ENCODE measurements around the gene TTYH2.
A peak's percentile ranks its signal among the peaks of the same experiment; 100 is the strongest.
"Not testable (repeated sequence)": the region's sequence is repeated elsewhere in the genome, so short reads cannot be mapped to it uniquely, and the experiment has no call there.

Gene TTYH2

DNA sequence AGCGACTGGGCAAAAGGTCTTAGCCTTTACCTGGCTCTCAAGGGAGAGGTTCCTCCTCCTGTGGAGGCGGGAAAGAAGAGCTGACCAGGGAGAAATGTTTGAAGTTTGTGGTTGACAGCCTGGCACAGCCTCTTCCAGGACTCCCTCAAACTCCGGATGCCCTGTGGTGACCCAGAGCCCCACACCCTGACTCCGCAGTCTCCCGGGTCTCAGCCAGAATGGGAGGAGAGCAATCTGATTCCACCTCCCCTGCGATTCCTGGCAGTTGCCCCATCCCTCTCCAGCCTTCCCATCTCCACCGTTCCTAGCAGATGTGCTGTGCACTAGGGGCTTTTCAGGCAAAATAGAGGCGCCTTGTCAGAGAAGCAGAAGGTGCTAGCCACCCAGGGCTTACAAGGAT lies 55.2 kb downstream of the TTYH2 start:
- no peak for DNase-seq

DNA sequence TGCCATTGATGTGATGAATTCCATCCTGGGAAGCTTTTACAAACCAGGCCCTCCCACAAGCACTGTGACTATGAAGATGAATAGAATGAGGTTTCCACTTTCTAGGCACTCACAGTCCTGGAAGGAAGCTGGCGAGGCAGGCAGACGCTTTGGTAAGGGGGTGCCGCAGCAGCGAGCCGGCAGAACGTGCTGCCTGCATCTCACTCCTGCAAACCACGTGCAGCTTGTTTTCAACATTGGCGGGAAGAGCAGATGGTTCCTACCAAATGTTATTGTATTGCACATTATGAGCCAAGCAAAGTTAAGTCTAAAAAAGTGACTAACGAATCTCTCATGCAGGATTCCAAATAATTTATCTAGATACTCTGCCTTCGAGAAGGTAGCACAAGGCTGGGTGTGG lies 57.0 kb downstream of the TTYH2 start:
- DNase-seq: no peak

DNA sequence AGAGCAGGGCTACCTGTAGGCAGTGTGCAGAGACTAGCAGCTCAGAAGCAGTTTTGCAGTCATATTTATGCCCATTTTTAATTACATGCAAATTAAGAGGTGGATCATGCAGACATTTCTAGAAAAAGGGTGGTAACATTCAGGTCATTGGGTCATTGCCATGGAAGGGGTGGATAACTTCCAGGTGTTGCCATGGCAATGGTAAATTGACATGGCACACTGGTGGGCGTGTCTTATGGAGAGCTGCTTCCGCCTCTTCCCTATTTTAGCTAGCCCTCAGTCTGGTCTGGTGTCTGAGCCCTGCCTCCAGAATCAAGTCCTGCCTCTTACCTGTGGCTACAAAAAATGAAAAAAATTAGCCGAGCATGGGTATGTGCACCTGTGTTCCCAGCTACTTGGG lies 57.9 kb downstream of the TTYH2 start:
- DNase-seq: no peak

DNA sequence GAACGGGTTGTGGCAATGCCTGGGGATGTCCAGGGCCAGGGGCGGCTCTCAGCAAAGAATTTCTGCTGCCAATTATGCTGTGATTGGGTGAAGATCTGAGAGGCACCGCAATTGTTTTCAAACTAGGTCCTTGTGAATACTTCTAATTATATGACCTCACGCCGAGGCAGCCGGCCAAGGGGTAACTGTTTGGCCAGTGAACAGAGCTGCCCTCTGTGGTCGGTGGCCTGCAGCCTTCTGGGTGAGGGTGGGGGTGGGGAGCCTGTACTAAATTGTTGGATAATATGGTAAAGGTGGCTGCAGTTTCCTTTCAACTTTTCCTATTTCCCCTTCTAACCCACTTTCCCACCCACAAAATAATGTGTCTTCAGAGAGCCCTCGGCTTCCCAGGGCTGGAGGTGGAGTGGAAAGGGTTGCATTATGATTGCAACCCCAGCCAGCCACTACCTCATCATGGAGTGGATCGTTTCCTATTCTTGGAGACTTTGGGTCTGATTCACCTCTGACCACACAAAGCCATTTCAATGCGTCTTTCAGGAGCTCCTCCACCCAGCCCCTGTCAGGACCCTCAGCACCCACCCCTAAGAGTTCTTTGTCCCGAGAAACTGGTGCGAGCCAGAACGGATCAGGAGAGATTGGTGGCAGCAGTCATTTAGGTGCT lies 58.7 kb downstream of the TTYH2 start:
- DNase-seq: no peak

DNA sequence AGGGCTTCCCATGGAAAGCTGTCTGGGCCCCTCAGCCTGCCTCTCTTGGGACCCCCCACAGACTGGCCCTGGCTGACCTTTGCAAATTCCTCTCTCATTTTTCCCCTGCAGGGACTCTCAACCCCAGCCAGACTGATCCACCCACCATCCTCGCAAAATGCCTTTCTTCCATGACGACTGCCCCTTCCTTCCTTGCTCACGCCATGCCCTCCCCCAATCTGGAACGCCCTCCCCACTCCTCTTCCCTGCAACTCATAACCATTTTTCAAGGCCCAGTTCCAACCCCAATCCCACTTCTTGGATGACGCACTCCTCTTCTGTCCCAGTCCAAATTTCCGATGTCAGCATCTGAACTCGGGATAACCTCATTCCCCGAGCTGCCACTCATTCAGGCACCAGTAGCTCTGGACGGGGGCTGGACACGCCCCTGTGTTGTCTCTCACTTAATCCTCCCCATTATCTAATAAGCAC lies 59.4 kb downstream of the TTYH2 start:
- DNase-seq: no peak

DNA sequence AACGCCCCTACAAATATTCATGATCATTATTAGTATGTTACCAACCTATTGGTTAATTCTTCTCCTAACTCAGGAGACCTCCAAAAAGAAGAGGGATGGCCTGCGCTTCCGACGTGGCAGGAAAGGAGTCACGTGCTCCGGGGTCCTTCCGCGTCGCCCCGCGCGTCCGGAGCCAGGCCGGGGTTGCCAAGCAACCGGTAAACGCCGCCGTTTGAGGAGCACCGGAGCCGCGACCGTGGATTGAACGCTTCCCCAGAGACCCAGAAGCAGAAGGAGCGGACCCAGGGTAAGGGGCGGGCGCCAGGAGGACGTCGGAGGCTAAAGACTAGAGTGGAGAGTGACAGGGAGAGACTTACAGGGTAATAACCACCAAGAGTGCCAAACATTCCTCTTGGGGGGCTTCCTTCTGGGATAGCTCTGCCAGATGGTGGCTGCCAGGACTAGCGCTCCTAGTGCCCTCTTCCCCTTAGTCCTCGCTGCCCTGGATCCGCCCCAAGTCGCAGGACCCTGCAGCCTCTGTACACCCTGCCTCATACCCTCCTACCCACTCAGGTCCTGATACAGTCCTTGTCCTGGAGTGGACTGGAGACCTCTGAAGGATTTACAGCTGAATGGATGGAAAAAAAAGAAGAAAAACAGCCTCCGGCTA lies 60.8 kb downstream of the TTYH2 start, which contains the start of gene DNAI2:
TSS of gene DNAI2 (plus strand) at position 175 of the 649 bp plus-strand sequence. CDS start 7,584 bp downstream, outside the sequence.
- DNase-seq: peak; percentile 64

DNA sequence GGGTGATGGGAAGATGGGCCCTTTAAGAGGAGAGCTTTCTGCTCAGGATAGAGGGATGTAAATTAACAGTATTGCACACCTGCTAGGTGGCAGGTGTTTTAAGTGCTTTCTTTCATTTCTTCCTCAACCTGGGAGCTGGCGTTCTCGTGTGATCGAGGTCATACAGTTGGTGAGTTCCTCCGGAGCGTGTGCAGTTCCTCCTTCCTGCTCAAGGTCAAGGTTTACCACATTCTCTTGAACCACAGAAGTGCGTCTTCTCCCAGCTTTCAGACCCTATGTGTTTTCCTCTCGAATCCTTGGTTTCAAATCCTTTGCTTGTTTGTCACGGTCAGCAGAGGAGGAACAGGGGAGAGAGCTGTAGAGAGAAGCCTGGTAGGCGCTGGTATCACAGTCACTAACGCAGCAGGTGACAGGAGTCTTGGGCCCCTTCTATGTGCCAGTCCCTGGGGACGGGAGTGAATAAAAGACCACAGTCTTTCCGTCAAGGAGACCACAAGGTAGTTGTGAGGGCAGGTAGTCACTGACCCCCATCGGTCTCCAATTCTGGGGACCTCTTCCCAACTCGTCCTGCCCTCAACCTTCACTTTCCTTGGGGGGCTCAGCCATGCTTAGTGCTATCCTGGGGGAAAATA lies 61.5 kb downstream of the TTYH2 start:
- peak; percentile 26 for DNase-seq

DNA sequence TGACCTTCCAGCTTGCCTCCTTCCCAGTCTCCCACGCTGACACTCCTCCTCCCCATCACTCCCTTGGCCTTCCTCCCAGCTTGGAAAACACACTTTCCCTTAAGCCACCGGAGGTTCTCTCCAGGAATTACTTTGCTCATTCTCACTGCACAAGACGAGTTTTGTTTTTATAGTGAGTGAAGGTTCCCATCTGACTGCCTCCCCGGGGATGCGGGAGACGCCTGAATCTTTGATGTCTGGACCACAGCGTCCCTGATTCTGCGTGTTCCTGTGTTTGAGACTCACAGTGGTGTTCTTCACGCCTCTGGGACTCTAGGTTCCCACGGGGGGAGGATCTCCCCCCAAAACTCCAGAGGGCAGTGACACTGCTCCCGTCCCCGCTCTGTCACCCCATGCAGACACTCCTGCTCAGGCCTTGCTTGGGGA lies 62.7 kb downstream of the TTYH2 start:
- DNase-seq: no peak

DNA sequence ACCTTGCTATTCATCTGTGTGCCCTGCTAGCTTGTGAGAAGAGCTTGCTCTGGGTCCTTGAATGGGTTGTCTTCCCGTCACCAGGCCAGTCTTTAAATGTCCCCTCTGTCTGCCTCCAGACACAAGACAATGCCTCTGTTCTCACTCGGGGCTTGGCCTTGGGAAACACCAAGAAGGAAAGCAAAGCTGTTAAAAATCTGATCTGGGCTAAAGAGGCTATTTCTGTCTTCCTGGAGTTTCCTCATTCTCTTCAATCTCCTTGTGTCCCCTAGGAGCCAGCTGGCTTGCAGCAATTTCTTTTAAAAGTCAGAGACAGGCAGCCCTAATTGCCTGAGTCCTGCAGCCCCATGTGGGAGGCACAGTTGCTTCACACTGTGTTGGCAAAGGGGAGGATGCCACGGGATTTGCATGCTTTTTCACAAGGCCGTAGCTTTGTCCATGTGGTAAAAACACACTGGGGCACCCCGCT lies 63.2 kb downstream of the TTYH2 start:
- DNase-seq: no peak

DNA sequence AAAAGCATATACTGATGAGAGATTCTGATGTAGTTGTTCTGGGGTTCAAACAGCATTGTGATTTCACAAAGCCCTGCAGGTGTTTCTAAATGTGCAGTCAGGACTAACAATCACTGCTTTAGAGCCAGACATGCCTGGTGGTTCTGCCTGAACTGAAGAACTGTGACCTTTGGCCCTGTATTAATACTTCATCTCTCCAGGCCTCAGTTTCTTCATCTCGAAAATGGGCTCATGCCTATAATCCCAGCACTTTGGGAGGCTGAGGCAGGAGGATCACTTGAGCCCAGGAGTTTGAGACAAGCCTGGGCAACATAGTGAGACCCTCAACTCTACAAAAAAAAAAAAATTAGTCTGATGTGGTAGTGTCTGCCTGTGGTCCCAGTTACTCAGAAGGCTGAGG lies 64.6 kb downstream of the TTYH2 start:
- no peak for DNase-seq

DNA sequence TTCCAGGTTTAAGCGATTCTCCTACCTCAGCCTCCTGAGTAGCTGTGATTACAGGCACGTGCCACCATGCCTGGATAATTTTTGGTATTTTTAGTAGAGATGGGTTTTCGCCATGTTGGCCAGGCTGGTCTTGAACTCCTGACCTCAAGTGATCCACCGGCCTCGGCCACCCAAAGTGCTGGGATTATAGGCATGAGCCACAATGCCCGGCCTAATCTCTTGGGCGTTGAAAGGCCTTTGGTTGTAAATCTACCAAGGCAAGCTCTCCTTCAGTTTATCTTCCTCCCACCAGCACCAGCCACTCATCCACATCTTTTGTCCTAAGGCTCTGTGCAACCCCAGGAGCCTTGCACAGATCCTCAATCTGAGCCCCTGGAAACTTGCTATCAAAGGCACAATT lies 66.2 kb downstream of the TTYH2 start:
- DNase-seq: not testable (repeated sequence)

DNA sequence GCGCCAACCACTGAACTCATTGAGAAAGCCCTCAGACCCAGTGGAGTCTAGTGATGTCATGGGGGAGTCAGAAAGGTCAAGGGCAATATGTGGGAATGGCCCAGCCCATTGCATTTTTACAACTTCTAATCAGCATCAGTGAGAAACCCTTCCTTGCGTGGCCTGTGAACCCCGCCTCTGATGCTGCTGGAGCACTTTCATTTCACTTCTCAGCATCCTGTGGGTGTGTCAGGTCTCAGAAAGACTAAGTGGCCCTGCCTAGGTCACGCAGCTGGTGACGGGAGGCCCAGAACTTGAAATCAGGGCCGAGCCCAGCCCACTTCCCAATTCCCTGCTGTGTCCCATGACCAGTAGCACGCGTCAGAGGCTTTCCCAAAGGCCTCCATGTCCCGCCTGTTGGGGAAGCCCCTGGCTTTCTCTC lies 66.7 kb downstream of the TTYH2 start:
- peak; percentile 81 for DNase-seq

DNA sequence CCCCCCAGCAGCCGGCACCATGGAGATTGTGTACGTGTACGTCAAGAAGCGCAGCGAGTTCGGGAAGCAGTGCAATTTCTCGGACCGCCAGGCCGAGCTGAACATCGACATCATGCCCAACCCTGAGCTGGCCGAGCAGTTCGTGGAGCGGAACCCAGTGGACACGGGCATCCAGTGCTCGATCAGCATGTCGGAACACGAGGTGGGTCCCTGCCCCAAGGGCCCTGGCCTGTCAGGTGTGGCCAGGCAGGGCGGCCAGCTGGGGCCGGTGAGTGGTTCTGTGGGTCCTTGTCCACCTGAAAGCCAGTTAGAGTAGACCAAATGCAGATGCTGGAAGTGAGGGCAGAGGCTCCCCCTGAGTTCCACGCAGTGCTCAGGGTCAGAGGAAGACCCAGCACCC lies 68.4 kb downstream of the TTYH2 start:
- DNase-seq: no peak

DNA sequence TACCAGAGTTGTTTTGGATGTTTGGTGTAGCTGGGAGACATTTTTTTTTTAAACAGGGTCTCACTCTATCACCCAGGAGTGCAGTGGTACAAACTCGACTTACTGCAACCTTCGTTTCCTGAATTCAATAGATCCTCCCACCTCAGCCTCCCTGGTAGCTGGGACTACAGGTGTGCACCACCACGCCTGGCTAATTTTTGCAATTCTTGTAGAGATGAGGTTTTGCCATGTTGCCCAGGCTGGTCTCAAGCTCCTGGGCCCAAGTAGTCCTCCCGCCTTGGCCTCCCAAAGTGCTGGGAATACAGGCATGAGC lies 68.9 kb downstream of the TTYH2 start:
- DNase-seq: not testable (repeated sequence)

DNA sequence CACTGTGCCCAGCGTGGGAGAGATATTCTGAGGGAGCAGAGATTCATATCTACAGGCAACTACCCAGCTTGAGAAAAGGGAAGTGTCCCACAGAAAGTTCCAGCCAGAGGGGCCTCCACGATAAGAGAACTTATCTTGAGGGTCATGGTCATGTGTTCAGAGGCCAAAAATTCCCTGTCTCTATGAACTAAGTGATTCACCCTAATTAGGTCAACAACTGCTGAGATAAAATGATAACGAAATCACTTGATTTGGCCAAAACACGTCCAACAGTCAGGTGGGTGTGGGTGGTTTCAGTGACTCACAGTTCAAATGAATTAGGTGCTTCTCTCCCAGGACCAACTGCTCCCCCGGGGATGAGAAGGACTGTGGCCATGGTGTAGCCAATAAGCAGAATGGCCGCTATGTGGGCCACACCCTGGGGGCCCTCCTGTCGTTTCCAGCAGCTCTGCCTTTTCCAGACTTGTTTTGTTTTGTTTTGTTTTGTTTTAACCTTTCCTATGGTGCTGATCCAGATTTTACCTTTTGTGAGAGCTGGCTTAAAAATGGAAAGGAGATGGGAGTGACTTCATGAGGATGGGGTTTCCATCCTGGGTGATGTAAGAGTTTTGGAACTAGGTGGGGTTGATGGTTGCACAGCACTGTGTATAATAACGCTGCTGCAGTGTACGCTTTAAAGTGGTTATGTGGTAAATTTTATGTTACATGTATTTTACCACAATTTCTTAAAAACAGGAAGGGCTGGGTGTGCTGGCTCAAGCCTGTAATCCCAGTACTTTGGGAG lies 69.4 kb downstream of the TTYH2 start:
- peak; percentile 75 for DNase-seq

DNA sequence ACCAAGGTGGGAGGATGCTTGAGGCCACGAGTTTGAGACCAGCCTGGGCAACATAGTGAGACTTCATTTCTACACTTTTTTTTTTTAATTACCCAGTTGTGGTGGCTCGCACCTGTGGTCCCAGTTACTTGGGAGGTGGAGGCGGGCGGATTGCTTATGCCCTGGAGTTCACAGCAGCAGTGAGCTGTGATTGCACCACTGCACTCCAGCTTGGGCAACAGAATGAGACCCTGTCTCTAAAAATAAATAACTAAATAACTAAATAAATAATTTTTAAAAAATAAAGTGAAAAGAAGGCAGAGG lies 70.0 kb downstream of the TTYH2 start:
- no peak for DNase-seq

DNA sequence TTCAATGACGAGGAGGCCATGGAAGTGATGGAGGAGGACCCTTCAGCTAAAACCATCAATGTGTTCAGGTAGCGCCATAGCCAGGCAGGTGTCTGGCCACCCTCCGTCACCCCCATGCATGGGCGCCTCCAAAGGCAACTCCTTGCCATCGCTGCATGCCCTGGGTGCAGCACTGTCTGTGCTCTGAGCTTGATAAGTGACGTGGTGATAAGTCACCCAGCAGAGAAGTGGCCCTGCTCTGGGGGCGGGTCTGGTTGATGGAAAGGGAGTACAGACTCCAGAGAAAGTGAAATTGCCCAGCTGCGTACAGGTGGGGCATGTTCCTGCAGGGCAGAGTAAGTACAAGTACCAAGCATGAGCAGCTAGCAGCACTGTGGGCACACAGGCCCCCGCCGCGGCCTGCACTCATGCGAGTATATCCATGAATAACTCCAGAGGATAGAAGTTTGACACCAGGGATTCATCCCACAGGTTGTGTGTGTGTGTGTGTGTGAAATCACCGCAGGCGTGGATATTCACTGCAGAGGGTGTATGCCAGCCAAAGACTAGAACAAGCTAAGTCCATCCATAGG lies 73.7 kb downstream of the TTYH2 start:
- DNase-seq: no peak

DNA sequence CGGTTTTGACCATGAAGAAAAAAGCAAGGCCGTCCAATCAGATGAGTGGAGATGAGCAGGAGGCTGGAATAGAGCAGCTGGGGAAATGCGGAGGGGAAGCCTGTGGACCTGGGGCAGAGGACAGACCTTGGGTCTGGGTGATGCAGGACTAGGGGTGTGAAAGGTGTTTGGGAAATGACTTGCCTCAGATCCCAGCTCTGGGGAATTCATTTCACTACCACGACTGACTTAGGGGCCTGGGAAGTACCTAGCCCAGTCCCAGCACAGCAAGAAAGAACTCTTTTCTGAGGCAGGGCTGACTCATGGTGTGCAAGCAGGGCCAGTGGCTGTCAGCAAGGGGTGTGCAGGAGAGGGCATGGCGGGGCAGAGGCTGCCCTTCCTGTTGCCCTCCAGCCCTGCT lies 75.4 kb downstream of the TTYH2 start:
- no peak for DNase-seq

DNA sequence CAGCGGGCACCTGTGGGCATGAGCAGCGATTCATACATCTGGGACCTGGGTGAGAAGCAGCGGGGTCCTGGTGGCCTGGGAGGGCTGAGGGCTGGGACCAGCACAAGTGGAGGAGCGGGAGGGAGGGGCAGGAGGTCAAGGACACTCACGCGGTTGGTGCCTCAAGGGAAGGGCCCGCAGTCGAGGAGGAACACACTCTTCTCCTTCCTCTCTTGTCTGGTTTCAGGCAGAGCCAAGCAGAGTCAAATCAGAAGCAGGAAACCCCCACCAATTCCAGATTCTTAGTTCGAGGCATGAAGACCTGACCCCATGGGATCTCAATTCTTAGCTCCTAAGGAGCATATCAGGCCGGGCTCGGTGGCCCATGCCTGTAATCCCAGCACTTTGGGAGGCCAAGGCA lies 76.3 kb downstream of the TTYH2 start:
- DNase-seq: no peak

DNA sequence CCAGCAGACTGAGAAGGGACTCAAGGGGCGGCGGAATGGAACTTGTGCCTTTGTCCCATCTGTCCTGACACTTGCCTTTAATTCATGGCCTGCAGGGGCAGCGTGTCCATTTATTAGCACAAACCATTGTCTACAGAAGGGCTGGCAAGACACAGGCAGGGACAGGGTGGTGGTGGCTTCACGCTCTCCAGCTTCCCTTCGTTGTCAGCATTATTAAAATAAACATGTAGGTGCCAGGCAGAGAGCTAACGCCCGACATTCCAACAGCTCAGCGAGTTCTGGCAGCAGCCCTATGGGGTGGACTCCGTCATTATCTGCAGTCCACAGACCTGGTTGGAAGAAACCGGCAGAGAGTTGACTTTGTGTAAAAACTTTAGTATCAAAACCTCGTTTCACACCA lies 77.0 kb downstream of the TTYH2 start:
- DNase-seq: no peak

DNA sequence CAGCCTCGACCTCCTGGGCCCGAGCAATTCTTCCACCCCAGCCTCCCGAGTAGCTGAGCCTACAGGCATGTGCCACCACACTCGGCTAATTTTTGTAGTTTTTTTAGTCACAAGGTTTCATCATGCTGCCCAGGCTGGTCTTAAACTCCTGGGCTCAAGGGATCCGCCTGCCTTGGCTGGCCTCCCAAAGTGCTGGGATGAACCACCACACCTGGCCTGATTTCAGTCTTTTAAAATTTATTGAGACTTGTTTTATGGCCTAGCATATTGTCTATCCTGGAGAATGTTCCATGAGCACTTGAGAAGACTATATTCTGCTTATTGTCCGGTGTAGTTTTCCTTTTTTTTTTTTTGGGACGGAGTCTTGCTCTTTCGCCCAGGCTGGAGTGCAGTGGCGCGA lies 79.1 kb downstream of the TTYH2 start:
- no peak for DNase-seq

DNA sequence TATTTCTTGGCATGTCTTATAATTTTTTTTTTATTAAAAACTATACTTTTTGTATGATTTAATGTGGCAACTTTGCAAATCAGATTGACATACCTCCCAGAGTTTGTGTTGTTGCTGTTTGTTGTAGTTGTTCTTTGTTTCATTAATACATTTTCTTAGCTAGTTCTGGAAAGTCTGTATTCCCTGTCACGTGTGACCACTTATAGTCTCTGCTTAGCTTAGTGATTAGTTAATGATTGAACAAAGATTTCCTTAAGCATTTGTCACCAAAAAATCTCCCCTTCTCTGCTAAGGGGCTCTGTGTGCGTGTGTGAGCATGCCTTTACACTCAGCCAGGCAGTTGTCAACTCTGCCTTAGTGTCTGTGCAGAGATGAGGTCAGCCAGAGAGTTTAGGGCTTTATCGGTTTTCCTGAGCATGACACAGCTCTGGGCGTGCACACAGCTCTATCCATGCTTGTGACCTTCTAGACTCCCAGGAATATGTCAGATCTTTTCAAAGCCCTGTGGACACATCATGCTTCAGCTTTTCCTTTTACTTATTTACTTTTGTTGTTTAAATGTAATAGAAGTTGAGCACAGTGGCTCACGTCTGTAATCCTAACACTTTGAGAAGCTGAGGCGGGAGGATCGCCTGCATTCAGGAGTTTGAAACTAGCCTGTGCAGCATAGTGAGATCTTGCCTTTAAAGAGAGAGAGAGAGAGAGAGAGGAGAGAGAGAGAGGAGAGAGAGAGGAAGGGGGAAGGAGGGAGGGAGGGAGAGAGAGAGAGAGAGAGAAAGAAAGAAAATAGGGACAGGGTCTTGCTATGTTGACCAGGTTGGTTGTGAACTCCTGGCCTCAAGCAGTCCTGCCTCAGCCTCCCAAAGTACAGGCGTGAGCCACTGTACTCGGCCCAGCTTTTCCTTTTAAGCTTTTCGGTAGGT lies 82.5 kb downstream of the TTYH2 start:
- DNase-seq: no peak
